ENCODE results near the gene MGST2. TPM values are rescaled to one million over a fixed set of nuclear protein-coding genes. Genes with fewer than 3 reads are reported as not detected.
A peak's percentile ranks its signal among the peaks of the same experiment; 100 is the strongest.

The MGST2 gene
- total RNA-seq, 1 experiment from 2014 or later: 14.9 TPM

DNA sequence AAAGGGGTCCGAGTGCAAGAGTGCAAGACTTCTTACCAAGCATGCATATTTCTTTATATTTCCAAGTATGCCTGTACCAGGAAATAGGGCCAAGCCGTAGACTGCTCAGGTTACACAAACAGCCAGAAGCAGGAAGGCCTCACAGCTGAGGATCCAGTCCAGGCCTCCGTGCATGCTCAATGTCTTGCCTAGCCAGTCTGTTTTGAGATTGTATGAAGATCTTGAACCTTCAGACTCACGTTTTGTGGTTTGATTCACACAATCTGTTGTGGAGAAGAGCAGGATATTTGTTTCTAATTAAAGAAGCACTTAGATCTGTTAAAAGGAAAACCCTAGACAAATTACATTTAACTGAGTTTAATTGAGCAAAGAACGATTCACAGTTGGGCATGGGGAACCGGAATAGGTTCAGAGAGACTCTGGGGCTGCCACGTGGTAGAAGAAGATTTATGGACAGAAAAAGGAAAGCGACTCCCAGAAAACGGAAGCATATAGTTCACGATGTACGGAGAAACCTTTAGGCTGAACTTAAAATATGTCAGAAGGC, 1.2 kb downstream of the MGST2 start (continued):
- TF ChIP-seq, protein P1, sequence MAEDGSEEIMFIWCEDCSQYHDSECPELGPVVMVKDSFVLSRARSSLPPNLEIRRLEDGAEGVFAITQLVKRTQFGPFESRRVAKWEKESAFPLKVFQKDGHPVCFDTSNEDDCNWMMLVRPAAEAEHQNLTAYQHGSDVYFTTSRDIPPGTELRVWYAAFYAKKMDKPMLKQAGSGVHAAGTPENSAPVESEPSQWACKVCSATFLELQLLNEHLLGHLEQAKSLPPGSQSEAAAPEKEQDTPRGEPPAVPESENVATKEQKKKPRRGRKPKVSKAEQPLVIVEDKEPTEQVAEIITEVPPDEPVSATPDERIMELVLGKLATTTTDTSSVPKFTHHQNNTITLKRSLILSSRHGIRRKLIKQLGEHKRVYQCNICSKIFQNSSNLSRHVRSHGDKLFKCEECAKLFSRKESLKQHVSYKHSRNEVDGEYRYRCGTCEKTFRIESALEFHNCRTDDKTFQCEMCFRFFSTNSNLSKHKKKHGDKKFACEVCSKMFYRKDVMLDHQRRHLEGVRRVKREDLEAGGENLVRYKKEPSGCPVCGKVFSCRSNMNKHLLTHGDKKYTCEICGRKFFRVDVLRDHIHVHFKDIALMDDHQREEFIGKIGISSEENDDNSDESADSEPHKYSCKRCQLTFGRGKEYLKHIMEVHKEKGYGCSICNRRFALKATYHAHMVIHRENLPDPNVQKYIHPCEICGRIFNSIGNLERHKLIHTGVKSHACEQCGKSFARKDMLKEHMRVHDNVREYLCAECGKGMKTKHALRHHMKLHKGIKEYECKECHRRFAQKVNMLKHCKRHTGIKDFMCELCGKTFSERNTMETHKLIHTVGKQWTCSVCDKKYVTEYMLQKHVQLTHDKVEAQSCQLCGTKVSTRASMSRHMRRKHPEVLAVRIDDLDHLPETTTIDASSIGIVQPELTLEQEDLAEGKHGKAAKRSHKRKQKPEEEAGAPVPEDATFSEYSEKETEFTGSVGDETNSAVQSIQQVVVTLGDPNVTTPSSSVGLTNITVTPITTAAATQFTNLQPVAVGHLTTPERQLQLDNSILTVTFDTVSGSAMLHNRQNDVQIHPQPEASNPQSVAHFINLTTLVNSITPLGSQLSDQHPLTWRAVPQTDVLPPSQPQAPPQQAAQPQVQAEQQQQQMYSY (CRISPR knock-in tag; IDR thresholded peaks at IDR 0.05): peak; percentile 70

DNA sequence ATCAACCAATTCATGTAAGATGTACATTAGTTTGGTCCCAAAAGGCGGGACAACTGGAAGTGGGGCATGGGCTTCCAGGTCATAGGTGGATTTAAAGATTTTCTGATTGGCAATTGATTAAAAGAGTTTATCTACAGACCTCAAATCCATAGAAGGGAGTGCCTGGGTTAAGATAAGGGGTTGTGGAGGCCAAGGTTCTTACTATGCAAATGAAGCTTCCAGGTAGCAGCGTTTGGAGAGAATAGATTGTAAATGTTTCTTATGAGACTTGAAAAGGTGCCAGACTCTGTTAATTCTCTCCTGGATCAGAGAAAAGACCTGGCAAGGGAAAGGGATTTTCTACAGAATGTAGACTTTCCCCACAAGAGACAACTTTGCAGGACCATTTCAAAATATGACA, 2.4 kb downstream of the MGST2 start:
- Mint-ChIP-seq H3K4me1 (peaks cover 62% of the 10 kb centered on the region), H3K36me3 (peaks cover 4% of the 10 kb centered on the region), H3K4me3 (no peak overlapping the region), H3K9me3 (peaks cover 5% of the 10 kb centered on the region), H3K27ac (0 out of 2 replicates have a peak overlapping the region, but pooled peaks have one; percentile 36), H3K27me3 (ENCODE audit: low read depth) (no peaks in the 10 kb centered on the region)
- CTCF ChIA-PET: interaction anchor here (3.9 kb wide), 1 partner anchor 11 kb away, joined by 60 read pairs; no protein-coding TSS in a partner anchor
- POLR2A ChIA-PET: no interaction called here
- TF ChIP-seq ZNF317 (CRISPR knock-in tag; IDR thresholded peaks at IDR 0.05; ENCODE audit: borderline replicate concordance, low read depth) (no peak), TCF7 (CRISPR knock-in tag; IDR thresholded peaks at IDR 0.05; ENCODE audit: low read depth) (no peak), ZNF671 (CRISPR knock-in tag; IDR thresholded peaks at IDR 0.05) (no peak)
- TF ChIP-seq, protein P2, sequence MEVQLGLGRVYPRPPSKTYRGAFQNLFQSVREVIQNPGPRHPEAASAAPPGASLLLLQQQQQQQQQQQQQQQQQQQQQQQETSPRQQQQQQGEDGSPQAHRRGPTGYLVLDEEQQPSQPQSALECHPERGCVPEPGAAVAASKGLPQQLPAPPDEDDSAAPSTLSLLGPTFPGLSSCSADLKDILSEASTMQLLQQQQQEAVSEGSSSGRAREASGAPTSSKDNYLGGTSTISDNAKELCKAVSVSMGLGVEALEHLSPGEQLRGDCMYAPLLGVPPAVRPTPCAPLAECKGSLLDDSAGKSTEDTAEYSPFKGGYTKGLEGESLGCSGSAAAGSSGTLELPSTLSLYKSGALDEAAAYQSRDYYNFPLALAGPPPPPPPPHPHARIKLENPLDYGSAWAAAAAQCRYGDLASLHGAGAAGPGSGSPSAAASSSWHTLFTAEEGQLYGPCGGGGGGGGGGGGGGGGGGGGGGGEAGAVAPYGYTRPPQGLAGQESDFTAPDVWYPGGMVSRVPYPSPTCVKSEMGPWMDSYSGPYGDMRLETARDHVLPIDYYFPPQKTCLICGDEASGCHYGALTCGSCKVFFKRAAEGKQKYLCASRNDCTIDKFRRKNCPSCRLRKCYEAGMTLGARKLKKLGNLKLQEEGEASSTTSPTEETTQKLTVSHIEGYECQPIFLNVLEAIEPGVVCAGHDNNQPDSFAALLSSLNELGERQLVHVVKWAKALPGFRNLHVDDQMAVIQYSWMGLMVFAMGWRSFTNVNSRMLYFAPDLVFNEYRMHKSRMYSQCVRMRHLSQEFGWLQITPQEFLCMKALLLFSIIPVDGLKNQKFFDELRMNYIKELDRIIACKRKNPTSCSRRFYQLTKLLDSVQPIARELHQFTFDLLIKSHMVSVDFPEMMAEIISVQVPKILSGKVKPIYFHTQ (CRISPR knock-in tag; IDR thresholded peaks at IDR 0.05): no peak
- TF ChIP-seq, protein P3, sequence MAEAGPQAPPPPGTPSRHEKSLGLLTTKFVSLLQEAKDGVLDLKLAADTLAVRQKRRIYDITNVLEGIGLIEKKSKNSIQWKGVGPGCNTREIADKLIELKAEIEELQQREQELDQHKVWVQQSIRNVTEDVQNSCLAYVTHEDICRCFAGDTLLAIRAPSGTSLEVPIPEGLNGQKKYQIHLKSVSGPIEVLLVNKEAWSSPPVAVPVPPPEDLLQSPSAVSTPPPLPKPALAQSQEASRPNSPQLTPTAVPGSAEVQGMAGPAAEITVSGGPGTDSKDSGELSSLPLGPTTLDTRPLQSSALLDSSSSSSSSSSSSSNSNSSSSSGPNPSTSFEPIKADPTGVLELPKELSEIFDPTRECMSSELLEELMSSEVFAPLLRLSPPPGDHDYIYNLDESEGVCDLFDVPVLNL (CRISPR knock-in tag; IDR thresholded peaks at IDR 0.05; ENCODE audit: borderline replicate concordance, low read depth): no peak
- DNase-seq (ENCODE audit: low spot score) (no peak), ATAC-seq (no peak)

DNA sequence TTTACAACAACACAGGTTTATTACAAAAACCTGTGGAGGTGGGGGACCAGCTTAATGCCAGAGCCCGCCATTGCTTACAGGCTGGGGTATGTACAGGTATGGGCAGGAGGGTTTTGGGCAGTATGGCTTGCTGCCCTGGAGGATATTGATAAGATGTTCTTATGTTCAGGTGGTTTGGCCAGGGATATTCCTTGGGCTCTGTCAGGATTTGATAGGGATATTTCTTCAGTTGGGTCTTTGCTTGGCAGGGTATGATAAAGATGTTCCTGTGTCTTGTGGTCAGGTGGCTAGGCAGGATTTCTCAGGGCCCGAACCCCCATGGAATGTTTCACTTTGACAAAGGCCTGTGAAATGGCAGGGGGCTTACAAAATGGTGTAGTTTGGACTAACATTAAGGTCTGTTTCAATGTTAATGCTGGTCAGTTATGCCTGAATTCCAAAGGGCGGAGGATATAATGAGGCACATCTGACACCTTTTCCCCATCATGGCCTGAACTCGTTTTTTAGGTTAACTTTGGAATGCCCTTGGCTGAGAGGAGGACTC, 3.1 kb downstream of the MGST2 start:
- Mint-ChIP-seq H3K27me3 (ENCODE audit: low read depth) (no peaks in the 10 kb centered on the region), H3K36me3 (peaks cover 4% of the 10 kb centered on the region), H3K9me3 (peaks cover 5% of the 10 kb centered on the region), H3K27ac (no peak overlapping the region), H3K4me3 (no peak overlapping the region), H3K4me1 (peaks cover 62% of the 10 kb centered on the region)
- ChIA-PET POLR2A (no interaction called here), CTCF (interaction anchor here (3.9 kb wide), 1 partner anchor 11 kb away, joined by 60 read pairs; no protein-coding TSS in a partner anchor)
- ATAC-seq (no peak), DNase-seq (ENCODE audit: low spot score) (no peak)
- TF ChIP-seq, protein P4, sequence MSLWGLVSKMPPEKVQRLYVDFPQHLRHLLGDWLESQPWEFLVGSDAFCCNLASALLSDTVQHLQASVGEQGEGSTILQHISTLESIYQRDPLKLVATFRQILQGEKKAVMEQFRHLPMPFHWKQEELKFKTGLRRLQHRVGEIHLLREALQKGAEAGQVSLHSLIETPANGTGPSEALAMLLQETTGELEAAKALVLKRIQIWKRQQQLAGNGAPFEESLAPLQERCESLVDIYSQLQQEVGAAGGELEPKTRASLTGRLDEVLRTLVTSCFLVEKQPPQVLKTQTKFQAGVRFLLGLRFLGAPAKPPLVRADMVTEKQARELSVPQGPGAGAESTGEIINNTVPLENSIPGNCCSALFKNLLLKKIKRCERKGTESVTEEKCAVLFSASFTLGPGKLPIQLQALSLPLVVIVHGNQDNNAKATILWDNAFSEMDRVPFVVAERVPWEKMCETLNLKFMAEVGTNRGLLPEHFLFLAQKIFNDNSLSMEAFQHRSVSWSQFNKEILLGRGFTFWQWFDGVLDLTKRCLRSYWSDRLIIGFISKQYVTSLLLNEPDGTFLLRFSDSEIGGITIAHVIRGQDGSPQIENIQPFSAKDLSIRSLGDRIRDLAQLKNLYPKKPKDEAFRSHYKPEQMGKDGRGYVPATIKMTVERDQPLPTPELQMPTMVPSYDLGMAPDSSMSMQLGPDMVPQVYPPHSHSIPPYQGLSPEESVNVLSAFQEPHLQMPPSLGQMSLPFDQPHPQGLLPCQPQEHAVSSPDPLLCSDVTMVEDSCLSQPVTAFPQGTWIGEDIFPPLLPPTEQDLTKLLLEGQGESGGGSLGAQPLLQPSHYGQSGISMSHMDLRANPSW (CRISPR knock-in tag; conservative IDR thresholded peaks at IDR 0.05; ENCODE audit: low read depth): no peak
- TF ChIP-seq TP53 (CRISPR knock-in tag; IDR thresholded peaks at IDR 0.05) (no peak), FOXJ3 (CRISPR knock-in tag; IDR thresholded peaks at IDR 0.05; ENCODE audit: borderline replicate concordance) (no peak), GTF2I (CRISPR knock-in tag; conservative IDR thresholded peaks at IDR 0.05) (no peak), RELA (CRISPR knock-in tag; IDR thresholded peaks at IDR 0.05; ENCODE audit: borderline replicate concordance) (no peak)
- TF ChIP-seq, protein P5, sequence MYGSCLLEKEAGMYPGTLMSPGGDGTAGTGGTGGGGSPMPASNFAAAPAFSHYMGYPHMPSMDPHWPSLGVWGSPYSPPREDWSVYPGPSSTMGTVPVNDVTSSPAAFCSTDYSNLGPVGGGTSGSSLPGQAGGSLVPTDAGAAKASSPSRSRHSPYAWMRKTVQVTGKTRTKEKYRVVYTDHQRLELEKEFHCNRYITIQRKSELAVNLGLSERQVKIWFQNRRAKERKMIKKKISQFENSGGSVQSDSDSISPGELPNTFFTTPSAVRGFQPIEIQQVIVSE (CRISPR knock-in tag; IDR thresholded peaks at IDR 0.05; ENCODE audit: borderline replicate concordance): no peak
- TF ChIP-seq, protein P6, sequence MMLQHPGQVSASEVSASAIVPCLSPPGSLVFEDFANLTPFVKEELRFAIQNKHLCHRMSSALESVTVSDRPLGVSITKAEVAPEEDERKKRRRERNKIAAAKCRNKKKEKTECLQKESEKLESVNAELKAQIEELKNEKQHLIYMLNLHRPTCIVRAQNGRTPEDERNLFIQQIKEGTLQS (CRISPR knock-in tag; conservative IDR thresholded peaks at IDR 0.05): no peak
- TF ChIP-seq, protein P7, sequence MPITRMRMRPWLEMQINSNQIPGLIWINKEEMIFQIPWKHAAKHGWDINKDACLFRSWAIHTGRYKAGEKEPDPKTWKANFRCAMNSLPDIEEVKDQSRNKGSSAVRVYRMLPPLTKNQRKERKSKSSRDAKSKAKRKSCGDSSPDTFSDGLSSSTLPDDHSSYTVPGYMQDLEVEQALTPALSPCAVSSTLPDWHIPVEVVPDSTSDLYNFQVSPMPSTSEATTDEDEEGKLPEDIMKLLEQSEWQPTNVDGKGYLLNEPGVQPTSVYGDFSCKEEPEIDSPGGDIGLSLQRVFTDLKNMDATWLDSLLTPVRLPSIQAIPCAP (CRISPR knock-in tag; IDR thresholded peaks at IDR 0.05): no peak
- TF ChIP-seq, protein P8, sequence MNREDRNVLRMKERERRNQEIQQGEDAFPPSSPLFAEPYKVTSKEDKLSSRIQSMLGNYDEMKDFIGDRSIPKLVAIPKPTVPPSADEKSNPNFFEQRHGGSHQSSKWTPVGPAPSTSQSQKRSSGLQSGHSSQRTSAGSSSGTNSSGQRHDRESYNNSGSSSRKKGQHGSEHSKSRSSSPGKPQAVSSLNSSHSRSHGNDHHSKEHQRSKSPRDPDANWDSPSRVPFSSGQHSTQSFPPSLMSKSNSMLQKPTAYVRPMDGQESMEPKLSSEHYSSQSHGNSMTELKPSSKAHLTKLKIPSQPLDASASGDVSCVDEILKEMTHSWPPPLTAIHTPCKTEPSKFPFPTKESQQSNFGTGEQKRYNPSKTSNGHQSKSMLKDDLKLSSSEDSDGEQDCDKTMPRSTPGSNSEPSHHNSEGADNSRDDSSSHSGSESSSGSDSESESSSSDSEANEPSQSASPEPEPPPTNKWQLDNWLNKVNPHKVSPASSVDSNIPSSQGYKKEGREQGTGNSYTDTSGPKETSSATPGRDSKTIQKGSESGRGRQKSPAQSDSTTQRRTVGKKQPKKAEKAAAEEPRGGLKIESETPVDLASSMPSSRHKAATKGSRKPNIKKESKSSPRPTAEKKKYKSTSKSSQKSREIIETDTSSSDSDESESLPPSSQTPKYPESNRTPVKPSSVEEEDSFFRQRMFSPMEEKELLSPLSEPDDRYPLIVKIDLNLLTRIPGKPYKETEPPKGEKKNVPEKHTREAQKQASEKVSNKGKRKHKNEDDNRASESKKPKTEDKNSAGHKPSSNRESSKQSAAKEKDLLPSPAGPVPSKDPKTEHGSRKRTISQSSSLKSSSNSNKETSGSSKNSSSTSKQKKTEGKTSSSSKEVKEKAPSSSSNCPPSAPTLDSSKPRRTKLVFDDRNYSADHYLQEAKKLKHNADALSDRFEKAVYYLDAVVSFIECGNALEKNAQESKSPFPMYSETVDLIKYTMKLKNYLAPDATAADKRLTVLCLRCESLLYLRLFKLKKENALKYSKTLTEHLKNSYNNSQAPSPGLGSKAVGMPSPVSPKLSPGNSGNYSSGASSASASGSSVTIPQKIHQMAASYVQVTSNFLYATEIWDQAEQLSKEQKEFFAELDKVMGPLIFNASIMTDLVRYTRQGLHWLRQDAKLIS (CRISPR knock-in tag; IDR thresholded peaks at IDR 0.05; ENCODE audit: borderline replicate concordance): no peak
